Stimulated activated CD4-positive, alpha-beta T cell treated with anti-CD3 and anti-CD28 coated beads, Interleukin-15, amount 100 ng/mL, for 48 hours (primary cell): Measurements from ENCODE around the gene AHCTF1.
"Not testable (repeated sequence)": the region's sequence is repeated elsewhere in the genome, so short reads cannot be mapped to it uniquely, and the experiment has no call there.

Experiments used
- DNase-seq, 2 donors: peaks; one replicate each; pipeline ENCODE4 v3.0.0-alpha.2; 2020; ENCODE audit warnings: low read depth in 2 of 2

AHCTF1 gene

GRCh38 chr1:246836209-246836966 lies 95.4 kb downstream of the AHCTF1 start:
- DNase-seq, result no peak

GRCh38 chr1:246831543-246831942 lies 100.2 kb downstream of the AHCTF1 start:
- no peak for DNase-seq

GRCh38 chr1:246828818-246829217 lies 102.9 kb downstream of the AHCTF1 start:
- no peak for DNase-seq

- DNase-seq, result no peak
These were observed 104.4 kb downstream of the AHCTF1 start for GRCh38 chr1:246827396-246827795.

- DNase-seq, result no peak
These were observed 106.1 kb downstream of the AHCTF1 start for GRCh38 chr1:246825557-246826175.

GRCh38 chr1:246824541-246824940 lies 107.2 kb downstream of the AHCTF1 start:
- DNase-seq, result no peak

- DNase-seq, result not testable (repeated sequence)
These were observed 109.6 kb downstream of the AHCTF1 start for GRCh38 chr1:246822154-246822553.

- DNase-seq, result no peak
These were observed 111.1 kb downstream of the AHCTF1 start for GRCh38 chr1:246820666-246821065.

GRCh38 chr1:246817778-246818177 lies 114.0 kb downstream of the AHCTF1 start:
- DNase-seq, result not testable (repeated sequence)

GRCh38 chr1:246815693-246816270 lies 116.0 kb downstream of the AHCTF1 start:
- no peak for DNase-seq

GRCh38 chr1:246814890-246815289 lies 116.9 kb downstream of the AHCTF1 start:
- DNase-seq, result no peak

GRCh38 chr1:246813325-246813724 lies 118.4 kb downstream of the AHCTF1 start:
- DNase-seq, result not testable (repeated sequence)

- no peak for DNase-seq
These were observed 119.8 kb downstream of the AHCTF1 start for GRCh38 chr1:246811985-246812384.

GRCh38 chr1:246809473-246809872 lies 122.3 kb downstream of the AHCTF1 start:
- no peak for DNase-seq

GRCh38 chr1:246805135-246805716 lies 126.5 kb downstream of the AHCTF1 start:
- no peak for DNase-seq

- DNase-seq, result no peak
These were observed 127.9 kb downstream of the AHCTF1 start for GRCh38 chr1:246803883-246804282.

GRCh38 chr1:246803373-246803772 lies 128.4 kb downstream of the AHCTF1 start:
- no peak for DNase-seq

- no peak for DNase-seq
These were observed 130.3 kb downstream of the AHCTF1 start for GRCh38 chr1:246801241-246802020.

- DNase-seq, result no peak
These were observed 131.0 kb downstream of the AHCTF1 start for GRCh38 chr1:246800756-246801155.

- no peak for DNase-seq
These were observed 131.4 kb downstream of the AHCTF1 start for GRCh38 chr1:246800356-246800755.

GRCh38 chr1:246798606-246799496 lies 132.9 kb downstream of the AHCTF1 start:
- no peak for DNase-seq
